ENCODE measurements around the gene RAB11FIP4. TPM values are rescaled to one million over a fixed set of nuclear protein-coding genes. Genes with fewer than 3 reads are reported as not detected.
"Not testable (repeated sequence)": the region's sequence is repeated elsewhere in the genome, so short reads cannot be mapped to it uniquely, and the experiment has no call there.

Gene RAB11FIP4
- total RNA-seq, 4 donors from 2014 or later: 41.0 to 173 (median 53.7) TPM

DNA sequence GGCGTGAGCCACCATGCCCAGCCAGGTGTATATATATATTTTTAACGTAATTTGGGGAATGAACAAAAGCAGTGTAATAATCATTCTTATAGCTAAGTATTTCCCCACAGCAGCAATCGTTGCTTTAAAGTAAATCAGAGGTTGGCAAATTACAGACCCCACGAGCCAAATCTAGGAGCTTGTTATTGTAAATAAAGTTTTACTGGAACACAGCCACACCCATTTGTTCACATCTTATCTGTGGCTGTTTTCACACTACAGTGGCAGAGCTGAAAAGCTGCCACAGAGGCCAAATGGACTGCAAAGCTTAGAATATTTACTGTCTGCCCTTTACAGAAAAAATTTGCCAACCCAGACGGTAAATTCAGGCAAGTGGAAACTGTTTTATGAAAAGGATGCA, 50.8 kb downstream of the RAB11FIP4 start:
- intact Hi-C loops (cut with DNase I; ENCODE audit: low total_unique reads): no loop called here
- Histone ChIP-seq H3K27ac (no peak overlapping the region), H3K27me3 (no peaks in the 10 kb centered on the region), H3K4me3 (no peak overlapping the region), H3K9me3 (no peaks in the 10 kb centered on the region), H3K36me3 (no peaks in the 10 kb centered on the region), H3K4me1 (peaks cover 0 to 3% (median 3%) of the 10 kb centered on the region in 4 donors)
- WGBS, 2 donors (ENCODE audit: low coverage in 1 of 2): 41 to 64% methylated on average over 3 to 5 of the region's 5 CpGs
- no peak for TF ChIP-seq EP300 (IDR thresholded peaks at IDR 0.05; ENCODE audit: low read depth)
- TF ChIP-seq POLR2A (IDR thresholded peaks at IDR 0.05): no peak
- TF ChIP-seq POLR2AphosphoS5 (IDR thresholded peaks at IDR 0.05): no peak
- DNase-seq: no peak
- in situ Hi-C loops (cut with MboI; ENCODE audit: low pct_ligation_motif_present in 1 of 4, low pct_unique_long_range_greater_than_20kb in 1 of 4, low sequenced_read_pairs in 3 of 4): loop anchor here (5.0 to 25.0 kb wide), 3 partner anchors 73 to 395 kb away; no protein-coding TSS in a partner anchor

DNA sequence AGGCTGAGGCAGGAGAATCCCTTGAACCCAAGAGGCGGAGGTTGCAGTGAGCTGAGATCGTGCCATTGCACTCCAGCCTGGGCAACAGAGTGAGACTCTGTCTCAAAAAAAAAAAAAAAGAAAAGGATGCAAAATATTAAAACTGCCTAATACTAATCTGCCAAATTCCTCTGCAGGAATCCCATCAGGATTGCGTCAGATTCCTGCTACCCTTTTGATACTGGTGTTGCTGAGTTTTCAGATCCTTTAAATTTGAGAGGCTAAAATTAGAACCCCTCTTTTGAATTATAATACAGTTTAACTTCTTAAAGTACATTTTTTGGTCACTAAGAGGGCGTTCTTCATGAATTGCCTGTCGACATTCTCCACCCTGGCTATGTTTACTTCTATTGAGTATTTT, 51.4 kb downstream of the RAB11FIP4 start:
- H3K4me3 ChIP-seq; H3K27ac ChIP-seq; H3K27me3 ChIP-seq; H3K36me3 ChIP-seq; DNase-seq; intact Hi-C loops (cut with DNase I; ENCODE audit: low total_unique reads); H3K4me1 ChIP-seq; H3K9me3 ChIP-seq: not testable (repeated sequence)
- 79 to 81% methylated on average over 5 of the region's 5 CpGs for whole genome bisulfite sequencing, 2 donors (ENCODE audit: low coverage in 1 of 2)
- in situ Hi-C loops (cut with MboI; ENCODE audit: low pct_ligation_motif_present in 1 of 4, low pct_unique_long_range_greater_than_20kb in 1 of 4, low sequenced_read_pairs in 3 of 4): loop anchor here (5.0 to 25.0 kb wide), 3 partner anchors 72 to 394 kb away; no protein-coding TSS in a partner anchor

DNA sequence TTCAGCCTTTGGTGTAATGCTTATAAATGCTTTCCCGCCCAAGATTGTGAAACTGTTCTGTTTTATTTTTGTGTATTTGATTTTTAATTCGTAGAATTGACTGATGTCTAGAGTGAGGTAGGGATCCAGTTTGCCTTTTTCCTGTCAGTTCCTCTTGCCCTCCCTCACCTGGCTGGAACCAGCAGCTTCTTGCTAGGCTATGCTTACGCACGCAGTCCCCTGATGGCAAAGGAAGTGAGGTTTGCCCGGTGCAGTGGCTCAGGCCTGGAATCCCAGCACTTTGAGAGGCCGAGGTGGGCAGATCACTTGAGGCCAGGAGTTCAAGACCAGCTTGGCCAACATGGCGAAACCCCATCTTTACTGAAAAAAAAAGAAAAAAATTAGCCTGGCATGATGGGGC, 51.9 kb downstream of the RAB11FIP4 start:
- no peaks in the 10 kb centered on the region for H3K4me1 ChIP-seq
- H3K9me3 ChIP-seq: no peaks in the 10 kb centered on the region
- DNase-seq: no peak
- no peaks in the 10 kb centered on the region for H3K27me3 ChIP-seq
- H3K36me3 ChIP-seq: no peaks in the 10 kb centered on the region
- TF ChIP-seq POLR2A (IDR thresholded peaks at IDR 0.05) (no peak), POLR2AphosphoS5 (IDR thresholded peaks at IDR 0.05) (no peak), EP300 (IDR thresholded peaks at IDR 0.05; ENCODE audit: low read depth) (no peak)
- TF ChIP-seq, protein P1, sequence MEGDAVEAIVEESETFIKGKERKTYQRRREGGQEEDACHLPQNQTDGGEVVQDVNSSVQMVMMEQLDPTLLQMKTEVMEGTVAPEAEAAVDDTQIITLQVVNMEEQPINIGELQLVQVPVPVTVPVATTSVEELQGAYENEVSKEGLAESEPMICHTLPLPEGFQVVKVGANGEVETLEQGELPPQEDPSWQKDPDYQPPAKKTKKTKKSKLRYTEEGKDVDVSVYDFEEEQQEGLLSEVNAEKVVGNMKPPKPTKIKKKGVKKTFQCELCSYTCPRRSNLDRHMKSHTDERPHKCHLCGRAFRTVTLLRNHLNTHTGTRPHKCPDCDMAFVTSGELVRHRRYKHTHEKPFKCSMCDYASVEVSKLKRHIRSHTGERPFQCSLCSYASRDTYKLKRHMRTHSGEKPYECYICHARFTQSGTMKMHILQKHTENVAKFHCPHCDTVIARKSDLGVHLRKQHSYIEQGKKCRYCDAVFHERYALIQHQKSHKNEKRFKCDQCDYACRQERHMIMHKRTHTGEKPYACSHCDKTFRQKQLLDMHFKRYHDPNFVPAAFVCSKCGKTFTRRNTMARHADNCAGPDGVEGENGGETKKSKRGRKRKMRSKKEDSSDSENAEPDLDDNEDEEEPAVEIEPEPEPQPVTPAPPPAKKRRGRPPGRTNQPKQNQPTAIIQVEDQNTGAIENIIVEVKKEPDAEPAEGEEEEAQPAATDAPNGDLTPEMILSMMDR (IDR thresholded peaks at IDR 0.05): no peak
- in situ Hi-C loops (cut with MboI; ENCODE audit: low pct_ligation_motif_present in 1 of 4, low pct_unique_long_range_greater_than_20kb in 1 of 4, low sequenced_read_pairs in 3 of 4): loop anchor here (5.0 to 25.0 kb wide), 3 partner anchors 71 to 394 kb away; no protein-coding TSS in a partner anchor
- 46 to 80% methylated on average over 2 to 7 of the region's 7 CpGs for WGBS, 2 donors (ENCODE audit: low coverage in 1 of 2)
- H3K4me3 ChIP-seq: no peak overlapping the region
- no peak overlapping the region for H3K27ac ChIP-seq
- intact Hi-C loops (cut with DNase I; ENCODE audit: low total_unique reads): no loop called here

- Histone ChIP-seq H3K27me3 (no peaks in the 10 kb centered on the region), H3K9me3 (no peaks in the 10 kb centered on the region), H3K4me1 (no peaks in the 10 kb centered on the region), H3K27ac (no peak overlapping the region), H3K4me3 (no peak overlapping the region), H3K36me3 (no peaks in the 10 kb centered on the region)
- intact Hi-C loops (cut with DNase I; ENCODE audit: low total_unique reads): no loop called here
- DNase-seq: no peak
- in situ Hi-C loops (cut with MboI; ENCODE audit: low pct_ligation_motif_present in 1 of 4, low pct_unique_long_range_greater_than_20kb in 1 of 4, low sequenced_read_pairs in 3 of 4): loop anchor here (5.0 to 25.0 kb wide), 3 partner anchors 71 to 393 kb away; no protein-coding TSS in a partner anchor
- 67 to 81% methylated on average over 1 to 2 of the region's 2 CpGs for WGBS, 2 donors (ENCODE audit: low coverage in 1 of 2)
- TF ChIP-seq, protein P1 (IDR thresholded peaks at IDR 0.05): no peak
- TF ChIP-seq EP300 (IDR thresholded peaks at IDR 0.05; ENCODE audit: low read depth) (no peak), POLR2A (IDR thresholded peaks at IDR 0.05) (no peak), POLR2AphosphoS5 (IDR thresholded peaks at IDR 0.05) (no peak)
These were observed 52.6 kb downstream of the RAB11FIP4 start for GRCh38 chr17:31444026-31444425.

DNA sequence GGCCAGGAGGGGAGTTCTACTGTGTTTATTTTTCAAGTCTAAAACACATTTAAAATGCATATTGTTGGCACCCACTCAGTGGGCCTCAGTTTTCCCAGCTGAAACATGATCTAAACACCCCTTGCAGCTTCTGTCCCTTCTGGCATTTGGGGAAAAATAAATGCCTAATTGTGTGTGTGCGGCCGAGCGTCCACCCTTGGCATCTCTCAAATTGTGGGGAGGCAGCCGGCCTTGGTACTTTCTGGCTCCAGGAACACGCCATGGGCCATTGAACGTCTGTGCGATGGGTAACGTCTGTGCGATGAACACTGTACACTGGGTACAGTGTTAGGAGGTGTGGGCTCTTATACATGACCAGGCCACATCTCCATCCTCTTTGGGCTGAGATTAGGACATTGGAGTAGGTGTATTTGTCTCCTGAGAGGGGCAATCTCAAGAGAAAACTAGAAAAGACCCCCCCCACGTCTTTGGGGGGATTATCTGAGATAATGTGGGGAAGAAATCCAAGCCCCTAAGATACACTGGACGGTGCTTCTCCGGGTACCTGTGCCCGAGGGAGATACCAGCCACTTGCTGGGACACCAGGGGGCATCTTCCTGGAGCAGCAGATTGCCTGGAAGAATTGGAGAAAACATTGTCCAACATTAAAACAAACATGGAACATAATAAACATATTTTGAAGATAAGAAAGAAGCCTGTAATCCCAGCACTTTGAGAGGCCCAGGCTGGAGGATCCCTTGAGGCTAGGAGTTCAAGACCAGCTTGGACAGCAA, 54.9 kb downstream of the RAB11FIP4 start:
- peaks cover 0 to under 1% (median 0%) of the 10 kb centered on the region in 4 donors for H3K4me1 ChIP-seq
- intact Hi-C loops (cut with DNase I; ENCODE audit: low total_unique reads) (no loop called here), in situ Hi-C loops (cut with MboI; ENCODE audit: low pct_ligation_motif_present in 1 of 4, low pct_unique_long_range_greater_than_20kb in 1 of 4, low sequenced_read_pairs in 3 of 4) (loop anchor here in 2 of 4 donors (10.0 to 25.0 kb wide), 2 partner anchors 68 to 391 kb away; no protein-coding TSS in a partner anchor)
- no peak overlapping the region for H3K4me3 ChIP-seq
- no peaks in the 10 kb centered on the region for H3K27me3 ChIP-seq
- TF ChIP-seq, protein P1 (IDR thresholded peaks at IDR 0.05): peak in 1 of 5 experiments; percentile 11
- no peak for TF ChIP-seq EP300 (IDR thresholded peaks at IDR 0.05; ENCODE audit: low read depth)
- DNase-seq: no peak
- H3K9me3 ChIP-seq: no peaks in the 10 kb centered on the region
- WGBS, 2 donors (ENCODE audit: low coverage in 1 of 2): 85 to 92% methylated on average over 9 to 13 of the region's 13 CpGs
- H3K36me3 ChIP-seq: no peaks in the 10 kb centered on the region
- no peak overlapping the region for H3K27ac ChIP-seq

Data from transverse colon (tissue), 4 donors.